NOMO-1 treated with DMSO at 0.1 percent for 48 hours (cell line): ENCODE measurements around the gene NUMA1.

Experiments
- DNase-seq: peaks from one replicate; lab custom pipeline; 2025; ENCODE audit not compliant: unreplicated experiment; lab: John Stamatoyannopoulos, UW

NUMA1 gene

GRCh38 chr11:72018171-72018570 lies 62.2 kb downstream of the NUMA1 start:
- DNase-seq, result no peak

GRCh38 chr11:72015511-72016061 lies 64.8 kb downstream of the NUMA1 start:
- DNase-seq, result peak; percentile 7

GRCh38 chr11:72014761-72015320 lies 65.5 kb downstream of the NUMA1 start:
- DNase-seq, result no peak

GRCh38 chr11:72013765-72014711 lies 66.3 kb downstream of the NUMA1 start:
- no peak for DNase-seq

- DNase-seq, result no peak
Measured at GRCh38 chr11:72012897-72013721, 67.2 kb downstream of the NUMA1 start.

GRCh38 chr11:72012091-72012630 lies 68.2 kb downstream of the NUMA1 start:
- DNase-seq, result no peak

- no peak for DNase-seq
Measured at GRCh38 chr11:72010529-72011233, 69.7 kb downstream of the NUMA1 start.

GRCh38 chr11:72009156-72009555 lies 71.2 kb downstream of the NUMA1 start:
- no peak for DNase-seq

- no peak for DNase-seq
Measured at GRCh38 chr11:72008728-72009127, 71.6 kb downstream of the NUMA1 start.

- no peak for DNase-seq
Measured at GRCh38 chr11:72007587-72007986, 72.8 kb downstream of the NUMA1 start.

- DNase-seq, result no peak
Measured at GRCh38 chr11:72007089-72007476, 73.3 kb downstream of the NUMA1 start.

GRCh38 chr11:72006309-72007088 lies 73.8 kb downstream of the NUMA1 start:
- DNase-seq, result no peak

- DNase-seq, result no peak
Measured at GRCh38 chr11:72005347-72006260, 74.7 kb downstream of the NUMA1 start.

- DNase-seq, result no peak
Measured at GRCh38 chr11:72004515-72005346, 75.6 kb downstream of the NUMA1 start.

- DNase-seq, result no peak
Measured at GRCh38 chr11:72003776-72004171, 76.6 kb downstream of the NUMA1 start.

- DNase-seq, result no peak
Measured at GRCh38 chr11:72002841-72003775, 77.2 kb downstream of the NUMA1 start.
